H1 (cell line): Measurements from ENCODE around the gene CSRP1. TPM values are rescaled to one million over a fixed set of nuclear protein-coding genes. Genes with fewer than 3 reads are reported as not detected.

ENCODE experiments used
- CTCF ChIA-PET: fragments of 300-600 bp; sonication (Branson Sonifier 250); formaldehyde crosslinking; loops from one replicate; lab custom pipeline; 2021; ENCODE audit not compliant: partially characterized antibody; lab: Charles Lee
- POLR2A ChIA-PET: fragments of 300-600 bp; sonication (Branson Sonifier 250); formaldehyde crosslinking; loops from one replicate; lab custom pipeline; 2021; ENCODE audit warnings: inconsistent platforms; ENCODE audit not compliant: partially characterized antibody; lab: Charles Lee
- DNase-seq, 2 experiments: peaks; one replicate each; pipeline versions ENCODE4 v3.0.0 to v3.0.0-alpha.2; 2010 to 2022; ENCODE audit warnings: low spot score in 2 of 2, low read depth in 1 of 2, mixed read lengths in 1 of 2
- FAIRE-seq: peaks from 2 replicates; lab custom pipeline; 2011; peaks lifted over from hg19 to GRCh38; lab: Jason Lieb, UNC
- H2AFZ ChIP-seq: 2 replicates; pipeline ENCODE4 v1.8.1; 2012; ENCODE audit warnings: low read length, inconsistent platforms
- H2AK5ac ChIP-seq: 2 replicates; pipeline ENCODE4 v1.6.1; 2013; ENCODE audit warnings: low read depth, low read length
- H2BK120ac ChIP-seq: replicated peaks from 2 replicates; pipeline ENCODE3; 2013; ENCODE audit warnings: low read depth, low read length, inconsistent platforms
- H2BK12ac ChIP-seq: 2 replicates; pipeline ENCODE4 v1.6.1; 2013; ENCODE audit warnings: low read depth, low read length
- H2BK15ac ChIP-seq: 2 replicates; pipeline ENCODE4 v1.6.1; 2013; ENCODE audit warnings: low read length
- H2BK20ac ChIP-seq: 2 replicates; pipeline ENCODE4 v1.6.1; 2013; ENCODE audit warnings: low read length
- H2BK5ac ChIP-seq: 2 replicates; pipeline ENCODE4 v1.6.1; 2013; ENCODE audit warnings: low read depth, low read length
- H3K14ac ChIP-seq: 2 replicates; pipeline ENCODE4 v1.6.1; 2013; ENCODE audit warnings: inconsistent platforms; ENCODE audit not compliant: insufficient read length
- H3K18ac ChIP-seq: 2 replicates; pipeline ENCODE4 v1.6.1; 2013; ENCODE audit warnings: low read length; ENCODE audit errors: extremely low read depth
- H3K23ac ChIP-seq: 2 replicates; pipeline ENCODE4 v1.6.1; 2013; ENCODE audit warnings: inconsistent platforms; ENCODE audit not compliant: insufficient read length
- H3K23me2 ChIP-seq: 2 replicates; pipeline ENCODE4 v1.6.1; 2013; ENCODE audit warnings: low read depth, low read length
- H3K27ac ChIP-seq: 2 replicates; pipeline ENCODE4 v1.6.1; 2011; ENCODE audit warnings: low read depth, low read length, inconsistent platforms
- H3K27me3 ChIP-seq, 4 experiments: replicated peaks in 1 of 4; 1 replicate in 1 of 4; 2 replicates in 3 of 4; pipeline versions ENCODE4 v1.6.1 to v1.8.1; 2011 to 2013; ENCODE audit warnings: low read length in 3 of 4, mild to moderate bottlenecking in 3 of 4, inconsistent platforms in 2 of 4, mixed read lengths in 2 of 4, moderate library complexity in 1 of 4; ENCODE audit not compliant: control insufficient read depth in 3 of 4, insufficient read depth in 3 of 4; ENCODE audit errors: extremely low read depth in 1 of 4
- H3K36me3 ChIP-seq, 4 experiments: 2 replicates each; pipeline versions ENCODE4 v1.6.1 to v1.8.1; 2011 to 2013; ENCODE audit warnings: mild to moderate bottlenecking in 4 of 4, low read length in 3 of 4, moderate library complexity in 2 of 4, control low read depth in 1 of 4, inconsistent platforms in 1 of 4; ENCODE audit not compliant: insufficient read depth in 4 of 4, control insufficient read depth in 2 of 4
- H3K4ac ChIP-seq: replicated peaks from 2 replicates; pipeline ENCODE3; 2013; ENCODE audit warnings: low read length, low read depth, mixed read lengths, inconsistent platforms; ENCODE audit not compliant: insufficient read length
- H3K4me1 ChIP-seq, 4 experiments: replicated peaks in 1 of 4; 1 replicate in 1 of 4; 2 replicates in 3 of 4; pipeline versions ENCODE4 v1.6.1 to v1.8.1; 2011 to 2013; ENCODE audit warnings: low read length in 3 of 4, inconsistent platforms in 2 of 4, mixed read lengths in 1 of 4; ENCODE audit not compliant: insufficient read depth in 4 of 4, control insufficient read depth in 3 of 4
- H3K4me2 ChIP-seq, 2 experiments: 2 replicates each; pipeline versions ENCODE4 v1.6.1 to v1.8.1; 2011 to 2013; ENCODE audit warnings: low read depth in 2 of 2, low read length in 2 of 2, control low read depth in 1 of 2, inconsistent platforms in 1 of 2, mild to moderate bottlenecking in 1 of 2; ENCODE audit not compliant: insufficient read depth in 1 of 2
- H3K4me3 ChIP-seq, 4 experiments: fragments of 200-600, 300-600 bp in 1 of 4; sonication (generic), shearing (Covaris generic), sonication (Bioruptor Twin) in 1 of 4; 2 replicates each; pipeline versions ENCODE4 v1.5.1 to v1.8.1; 2011 to 2016; ENCODE audit warnings: low read length in 4 of 4, low read depth in 3 of 4, control low read depth in 2 of 4, inconsistent platforms in 2 of 4, mild to moderate bottlenecking in 2 of 4, mixed read lengths in 1 of 4, moderate library complexity in 1 of 4; ENCODE audit not compliant: insufficient read depth in 2 of 4; ENCODE audit errors: extremely low read depth in 1 of 4
- H3K56ac ChIP-seq: replicated peaks from 2 replicates; pipeline ENCODE3; 2013; ENCODE audit warnings: low read depth, mild to moderate bottlenecking, mixed read lengths, low read length, inconsistent platforms; ENCODE audit not compliant: insufficient read length
- H3K79me1 ChIP-seq: 2 replicates; pipeline ENCODE4 v1.6.1; 2013; ENCODE audit warnings: low read depth, low read length, control low read depth
- H3K79me2 ChIP-seq, 2 experiments: 2 replicates each; pipeline versions ENCODE4 v1.6.1 to v1.8.1; 2012 to 2013; ENCODE audit warnings: low read length in 2 of 2, mild to moderate bottlenecking in 2 of 2, inconsistent platforms in 1 of 2; ENCODE audit not compliant: insufficient read depth in 2 of 2, control insufficient read depth in 1 of 2
- H3K9ac ChIP-seq, 4 experiments: replicated peaks in 1 of 4; 1 replicate in 1 of 4; 2 replicates in 3 of 4; pipeline versions ENCODE4 v1.6.1 to v1.8.1; 2011 to 2013; ENCODE audit warnings: low read depth in 3 of 4, low read length in 3 of 4, control low read depth in 2 of 4, mild to moderate bottlenecking in 2 of 4, moderate library complexity in 2 of 4, inconsistent platforms in 1 of 4; ENCODE audit errors: extremely low read depth in 1 of 4
- H3K9me3 ChIP-seq, 2 experiments: 2 replicates each; pipeline versions ENCODE4 v1.6.1 to v1.8.1; 2012 to 2013; ENCODE audit warnings: mild to moderate bottlenecking in 2 of 2, moderate library complexity in 2 of 2, control low read depth in 1 of 2, inconsistent platforms in 1 of 2, low read depth in 1 of 2, low read length in 1 of 2, mixed read lengths in 1 of 2; ENCODE audit not compliant: insufficient read depth in 2 of 2
- H4K20me1 ChIP-seq, 2 experiments: replicated peaks in 1 of 2; 2 replicates each; pipeline versions ENCODE3 to v1.8.1; 2011 to 2013; ENCODE audit warnings: inconsistent platforms in 2 of 2, low read length in 2 of 2, mild to moderate bottlenecking in 1 of 2; ENCODE audit not compliant: insufficient read depth in 2 of 2, control insufficient read depth in 1 of 2
- H4K5ac ChIP-seq: 2 replicates; pipeline ENCODE4 v1.6.1; 2013; ENCODE audit warnings: low read length, low read depth, mixed read lengths, inconsistent platforms; ENCODE audit not compliant: insufficient read length
- H4K8ac ChIP-seq: 2 replicates; pipeline ENCODE4 v1.8.0; 2013; ENCODE audit warnings: mild to moderate bottlenecking, moderate library complexity, low read length, inconsistent platforms; ENCODE audit not compliant: insufficient read depth; ENCODE audit errors: extremely low read depth
- H4K91ac ChIP-seq: replicated peaks from 2 replicates; pipeline ENCODE3; 2013; ENCODE audit warnings: low read length, mixed read lengths, inconsistent platforms; ENCODE audit not compliant: insufficient read length
- RXRA ChIP-seq: IDR thresholded peaks from 2 replicates; pipeline ENCODE4 v1.6.1; 2011; ENCODE audit warnings: low read depth, mild to moderate bottlenecking, low read length, moderate library complexity; ENCODE audit not compliant: insufficient read depth
- WGBS, 2 experiments: shearing (Covaris generic) in 1 of 2; methylation state at CpG; one replicate each; pipeline versions ENCODE4 v1.1.6 to v1.1.7; 2013 to 2015; ENCODE audit warnings: low lambda C conversion rate in 2 of 2, mixed read lengths in 2 of 2, inconsistent platforms in 1 of 2, low coverage in 1 of 2, missing lambda C conversion rate in 1 of 2; ENCODE audit not compliant: insufficient replicate concordance in 2 of 2, insufficient coverage in 1 of 2, insufficient read length in 1 of 2; ENCODE audit errors: extremely low coverage in 1 of 2, missing lambda C conversion rate in 1 of 2; 5-methylcytosine and 5-hydroxymethylcytosine counted together
- polyA plus RNA-seq, 7 experiments: library from polyadenylated mRNA; depleted of rRNA in 3 of 7; stranded (reverse) in 5 of 7; unstranded in 2 of 7; fragments of >200 nt in 5 of 7; fragments of 200-250 nt in 2 of 7; gene quantifications; 1 replicate in 5 of 7; 2 replicates in 1 of 7; 4 replicates in 1 of 7; pipeline versions ENCODE4 v1.2.1 to v1.2.3, GENCODE V29; 2011 to 2013; ENCODE audit warnings: missing spikeins in 2 of 7, mixed read lengths in 2 of 7
- total RNA-seq: library from RNA; stranded (reverse); fragmentation: NEBNext Ultra II Directional; extraction: Animal tissue kit (Norgen Biotek cat#: 25700); gene quantifications from 2 replicates; pipeline ENCODE4 v1.2.1, GENCODE V29; 2021
- TF ChIP-seq, protein P1 (sequence below): IDR thresholded peaks from 2 replicates; pipeline ENCODE4 v1.6.1; 2012; ENCODE audit warnings: inconsistent platforms
- TF ChIP-seq, protein P2 (sequence below), 3 experiments: IDR thresholded peaks; 1 replicate in 2 of 3; 2 replicates in 1 of 3; pipeline versions ENCODE4 v1.5.1 to v1.6.1; 2011; ENCODE audit warnings: low read length in 3 of 3, mild to moderate bottlenecking in 3 of 3, inconsistent platforms in 2 of 3, low read depth in 1 of 3, moderate library complexity in 1 of 3; ENCODE audit not compliant: insufficient read depth in 1 of 3; ENCODE audit errors: control extremely low read depth in 1 of 3

The CSRP1 gene
- total and polyA plus RNA-seq, 2 of the 8 experiments (the other 6 are each of a cell fraction or from before 2014, with no cell fraction given): 14.2 to 22.3 TPM

- peaks cover 2 to 35% (median 29%) of the 10 kb centered on the region in 4 experiments for H3K27me3 ChIP-seq
- H2AK5ac ChIP-seq: no peak overlapping the region
- H3K4me1 ChIP-seq: peaks cover 2 to 7% (median 5%) of the 10 kb centered on the region in 4 experiments
- no peak overlapping the region for H2AFZ ChIP-seq
- H2BK5ac ChIP-seq: no peak overlapping the region
- no peak overlapping the region for H4K5ac ChIP-seq
- H3K23me2 ChIP-seq: peaks cover 14% of the 10 kb centered on the region; the same call in 1 of the 2 replicates
- H3K56ac ChIP-seq: no peak overlapping the region
- H3K79me1 ChIP-seq: no peaks in the 10 kb centered on the region; the same call in 1 of the 2 replicates
- H3K9ac ChIP-seq: no peak overlapping the region
- no peaks in the 10 kb centered on the region for H3K9me3 ChIP-seq
- no peak overlapping the region for H3K27ac ChIP-seq
- ChIA-PET POLR2A (no interaction called here), CTCF (interaction anchor here (0.7 to 43.8 kb wide), 10 partner anchors 9 to 251 kb away, joined by 3 to 929 read pairs (median 4); partner anchors contain the start of gene CSRP1)
- no peak overlapping the region for H3K4me2 ChIP-seq
- DNase-seq: no peak
- H4K8ac ChIP-seq: no peak overlapping the region
- no peak overlapping the region for H4K91ac ChIP-seq
- no peaks in the 10 kb centered on the region for H3K79me2 ChIP-seq
- no peak overlapping the region for H2BK20ac ChIP-seq
- no peak overlapping the region for H3K4me3 ChIP-seq
- FAIRE-seq: no peak
- H2BK120ac ChIP-seq: no peak overlapping the region
- H3K14ac ChIP-seq: no peak overlapping the region
- no peak overlapping the region for H2BK15ac ChIP-seq
- no peak overlapping the region for H3K23ac ChIP-seq
- no peak overlapping the region for H3K4ac ChIP-seq
- H4K20me1 ChIP-seq: no peaks in the 10 kb centered on the region
- 86 to 100% methylated on average over 1 to 9 of the region's 9 CpGs for WGBS, 2 experiments
- no peaks in the 10 kb centered on the region for H3K36me3 ChIP-seq
- no peak overlapping the region for H2BK12ac ChIP-seq
- H3K18ac ChIP-seq: no peak overlapping the region
- TF ChIP-seq, protein P1, sequence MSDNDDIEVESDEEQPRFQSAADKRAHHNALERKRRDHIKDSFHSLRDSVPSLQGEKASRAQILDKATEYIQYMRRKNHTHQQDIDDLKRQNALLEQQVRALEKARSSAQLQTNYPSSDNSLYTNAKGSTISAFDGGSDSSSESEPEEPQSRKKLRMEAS: no peak
- TF ChIP-seq RXRA: no peak
- TF ChIP-seq, protein P2, sequence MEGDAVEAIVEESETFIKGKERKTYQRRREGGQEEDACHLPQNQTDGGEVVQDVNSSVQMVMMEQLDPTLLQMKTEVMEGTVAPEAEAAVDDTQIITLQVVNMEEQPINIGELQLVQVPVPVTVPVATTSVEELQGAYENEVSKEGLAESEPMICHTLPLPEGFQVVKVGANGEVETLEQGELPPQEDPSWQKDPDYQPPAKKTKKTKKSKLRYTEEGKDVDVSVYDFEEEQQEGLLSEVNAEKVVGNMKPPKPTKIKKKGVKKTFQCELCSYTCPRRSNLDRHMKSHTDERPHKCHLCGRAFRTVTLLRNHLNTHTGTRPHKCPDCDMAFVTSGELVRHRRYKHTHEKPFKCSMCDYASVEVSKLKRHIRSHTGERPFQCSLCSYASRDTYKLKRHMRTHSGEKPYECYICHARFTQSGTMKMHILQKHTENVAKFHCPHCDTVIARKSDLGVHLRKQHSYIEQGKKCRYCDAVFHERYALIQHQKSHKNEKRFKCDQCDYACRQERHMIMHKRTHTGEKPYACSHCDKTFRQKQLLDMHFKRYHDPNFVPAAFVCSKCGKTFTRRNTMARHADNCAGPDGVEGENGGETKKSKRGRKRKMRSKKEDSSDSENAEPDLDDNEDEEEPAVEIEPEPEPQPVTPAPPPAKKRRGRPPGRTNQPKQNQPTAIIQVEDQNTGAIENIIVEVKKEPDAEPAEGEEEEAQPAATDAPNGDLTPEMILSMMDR (IDR thresholded peaks at IDR 0.05; ENCODE audit: control extremely low read depth in 1 of 3, insufficient read depth in 1 of 3, low read depth in 1 of 3, low read length in 3 of 3): no peak
Measured at GRCh38 chr1:201542309-201543035, 35.5 kb upstream of the CSRP1 start.
